Measurements from ENCODE around the gene C5orf15.
"Not testable (repeated sequence)": the region's sequence is repeated elsewhere in the genome, so short reads cannot be mapped to it uniquely, and the experiment has no call there.

C5orf15 gene

GRCh38 chr5:133993185-133993936 lies 24.9 kb upstream of the C5orf15 start:
- DNase-seq: no peak

- peak; percentile 19 for DNase-seq
Measured at GRCh38 chr5:133992429-133993155, 24.2 kb upstream of the C5orf15 start.

GRCh38 chr5:133991171-133991910 lies 22.9 kb upstream of the C5orf15 start:
- no peak for DNase-seq

GRCh38 chr5:133990396-133990795 lies 22.0 kb upstream of the C5orf15 start:
- no peak for DNase-seq

GRCh38 chr5:133985540-133986180 lies 17.2 kb upstream of the C5orf15 start:
- no peak for DNase-seq

GRCh38 chr5:133983674-133984073 lies 15.2 kb upstream of the C5orf15 start:
- DNase-seq: no peak

- no peak for DNase-seq
Measured at GRCh38 chr5:133981714-133982113, 13.3 kb upstream of the C5orf15 start.

- no peak for DNase-seq
Measured at GRCh38 chr5:133980652-133981051, 12.2 kb upstream of the C5orf15 start.

GRCh38 chr5:133978943-133979342 lies 10.5 kb upstream of the C5orf15 start:
- DNase-seq: no peak

GRCh38 chr5:133977858-133978257 lies 9.4 kb upstream of the C5orf15 start:
- no peak for DNase-seq

- DNase-seq: no peak
Measured at GRCh38 chr5:133977161-133977787, 8.8 kb upstream of the C5orf15 start.

- not testable (repeated sequence) for DNase-seq
Measured at GRCh38 chr5:133975546-133975945, 7.1 kb upstream of the C5orf15 start.

GRCh38 chr5:133974142-133974541 lies 5.7 kb upstream of the C5orf15 start:
- no peak for DNase-seq

- no peak for DNase-seq
Measured at GRCh38 chr5:133970325-133970909, 2.0 kb upstream of the C5orf15 start.

GRCh38 chr5:133969654-133970324 lies 1.4 kb upstream of the C5orf15 start:
- DNase-seq: no peak

- DNase-seq: no peak
Measured at GRCh38 chr5:133967698-133968203, 674 bp downstream of the C5orf15 start.

- DNase-seq: no peak
Measured at GRCh38 chr5:133967124-133967523, 1.3 kb downstream of the C5orf15 start.

- no peak for DNase-seq
Measured at GRCh38 chr5:133966090-133966489, 2.3 kb downstream of the C5orf15 start.

- no peak for DNase-seq
Measured at GRCh38 chr5:133963493-133964128, 4.8 kb downstream of the C5orf15 start.

- no peak for DNase-seq
Measured at GRCh38 chr5:133962801-133963476, 5.5 kb downstream of the C5orf15 start.

All from NCI-H1694 (cell line).